HEK293T (cell line): ENCODE results near the gene PAAF1.

Experiments used
- ARNT ChIP-seq: fragments of 450-650 bp; IDR thresholded peaks from 2 replicates; pipeline ENCODE4 v1.6.1; 2017; ENCODE audit warnings: mild to moderate bottlenecking
- BHLHE40 ChIP-seq: fragments of 450-650 bp; IDR thresholded peaks from 2 replicates; pipeline ENCODE4 v1.6.1; 2016; ENCODE audit warnings: mild to moderate bottlenecking, moderate library complexity, borderline replicate concordance
- ELF4 ChIP-seq: fragments of 450-650 bp; IDR thresholded peaks from 2 replicates; pipeline ENCODE4 v1.6.1; 2017; ENCODE audit warnings: antibody characterized with exemption
- FOXK2 ChIP-seq: fragments of 450-650 bp; IDR thresholded peaks from 2 replicates; pipeline ENCODE4 v1.6.1; 2016; ENCODE audit warnings: mild to moderate bottlenecking
- FOXM1 ChIP-seq: fragments of 450-650 bp; IDR thresholded peaks from 2 replicates; pipeline ENCODE4 v1.6.1; 2017; ENCODE audit warnings: mild to moderate bottlenecking, borderline replicate concordance
- HDGF ChIP-seq: fragments of 450-650 bp; IDR thresholded peaks from 2 replicates; pipeline ENCODE4 v1.6.1; 2017; ENCODE audit warnings: antibody characterized with exemption, borderline replicate concordance

DNA sequence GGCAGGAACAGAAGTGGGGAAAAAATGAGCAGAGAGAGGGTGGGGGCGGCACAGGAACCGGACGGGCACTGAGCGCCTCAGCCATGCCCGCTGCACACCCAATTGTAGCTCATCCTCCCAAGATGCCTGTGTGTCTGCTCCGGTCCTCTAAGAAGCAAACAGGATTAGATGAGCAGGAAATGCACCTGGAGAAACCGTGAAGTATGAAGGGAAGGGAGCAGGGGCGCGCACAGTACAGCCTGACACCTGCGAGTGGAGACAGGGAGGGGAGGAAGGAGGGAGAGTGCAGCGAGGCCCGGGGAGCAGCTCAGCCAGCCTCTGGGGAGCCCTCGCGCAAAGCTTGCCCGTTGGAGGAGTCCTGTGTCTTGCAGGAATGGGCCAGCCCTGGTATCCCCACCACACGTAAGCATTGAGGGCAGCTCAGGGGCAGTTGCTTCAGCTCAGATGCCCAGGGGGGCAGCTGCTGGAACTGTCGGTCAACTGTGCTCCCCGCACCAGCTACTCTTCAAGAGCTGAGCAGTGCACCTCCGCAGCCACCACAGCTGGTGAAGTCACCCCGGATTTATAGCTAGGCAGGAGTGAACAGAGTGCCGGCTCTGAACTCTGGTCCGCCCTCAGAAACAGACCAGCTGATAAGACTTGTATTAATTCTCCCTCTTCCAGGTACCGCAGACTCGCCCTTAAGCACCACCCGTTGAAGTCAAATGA, 81.0 kb downstream of the PAAF1 start:
- no peak for TF ChIP-seq FOXK2
- TF ChIP-seq HDGF = no peak
- TF ChIP-seq ELF4 = no peak
- no peak for TF ChIP-seq BHLHE40
- TF ChIP-seq FOXM1 = no peak
- no peak for TF ChIP-seq ARNT
